Stimulated activated CD8-positive, alpha-beta memory T cell treated with anti-CD3 and anti-CD28 coated beads, Interleukin-15, amount 100 ng/mL, for 4 hours (primary cell): ENCODE data around the gene ZNF48.
A peak's percentile ranks its signal among the peaks of the same experiment; 100 is the strongest.

Experiments
- DNase-seq, 2 donors: peaks; one replicate each; pipeline ENCODE4 v3.0.0-alpha.2; 2020; ENCODE audit warnings: low read depth in 2 of 2

The ZNF48 gene

DNA sequence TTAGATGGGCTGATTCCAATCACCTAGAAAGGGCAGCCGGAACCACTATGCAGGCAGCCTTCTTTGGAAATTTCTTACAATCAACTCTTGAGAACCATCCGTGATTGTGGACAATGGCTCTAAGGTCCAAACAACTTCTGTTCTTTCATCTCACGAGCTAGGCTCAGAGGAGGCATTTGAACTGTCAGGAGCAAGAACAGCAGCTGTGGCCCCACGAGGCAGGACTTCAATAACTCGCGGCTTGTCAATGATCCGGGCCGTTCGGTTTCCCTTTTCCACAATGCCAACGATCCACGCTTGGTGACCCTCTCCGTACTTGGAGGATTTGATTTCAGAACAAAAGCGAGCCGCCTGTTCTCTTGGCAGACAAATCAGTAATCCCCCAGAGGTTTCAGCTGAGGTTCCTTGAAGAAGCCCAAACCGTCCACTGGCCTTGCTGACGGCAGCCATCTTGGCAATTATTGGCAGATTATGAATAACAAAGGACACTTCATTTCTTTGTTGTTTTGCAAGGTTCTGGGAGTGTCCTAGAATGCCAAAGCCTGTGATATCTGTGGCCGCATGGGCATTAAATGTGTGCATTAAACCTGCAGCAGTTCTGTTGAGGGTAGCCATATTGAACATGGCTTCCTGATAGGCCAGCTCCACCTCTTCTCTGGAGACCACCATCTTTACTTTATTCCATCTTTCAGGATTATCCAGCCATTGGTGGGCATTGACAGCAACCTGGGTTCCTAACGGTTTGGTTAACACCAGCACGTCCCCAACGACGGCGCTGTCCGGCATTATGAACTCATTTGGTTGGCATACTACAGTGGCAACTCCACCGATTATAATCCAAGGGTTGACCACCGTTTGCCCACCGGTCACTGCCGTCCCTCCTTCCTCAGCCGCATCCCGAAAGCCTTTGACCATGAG lies 49.3 kb downstream of the ZNF48 start:
- DNase-seq, result no peak

DNA sequence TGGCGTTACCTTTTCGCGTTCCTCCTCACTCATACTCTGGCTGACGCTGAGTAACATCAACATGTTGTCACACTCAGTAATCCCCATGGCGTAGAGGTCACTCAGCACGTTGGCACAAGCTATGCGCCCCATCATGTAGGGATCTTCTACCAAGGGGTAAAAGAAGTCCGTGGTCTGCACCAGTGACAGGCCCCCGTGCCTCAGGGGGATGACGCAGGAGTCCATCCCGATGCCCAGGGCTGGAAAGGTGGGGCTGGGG lies 49.9 kb downstream of the ZNF48 start:
- DNase-seq, result no peak

DNA sequence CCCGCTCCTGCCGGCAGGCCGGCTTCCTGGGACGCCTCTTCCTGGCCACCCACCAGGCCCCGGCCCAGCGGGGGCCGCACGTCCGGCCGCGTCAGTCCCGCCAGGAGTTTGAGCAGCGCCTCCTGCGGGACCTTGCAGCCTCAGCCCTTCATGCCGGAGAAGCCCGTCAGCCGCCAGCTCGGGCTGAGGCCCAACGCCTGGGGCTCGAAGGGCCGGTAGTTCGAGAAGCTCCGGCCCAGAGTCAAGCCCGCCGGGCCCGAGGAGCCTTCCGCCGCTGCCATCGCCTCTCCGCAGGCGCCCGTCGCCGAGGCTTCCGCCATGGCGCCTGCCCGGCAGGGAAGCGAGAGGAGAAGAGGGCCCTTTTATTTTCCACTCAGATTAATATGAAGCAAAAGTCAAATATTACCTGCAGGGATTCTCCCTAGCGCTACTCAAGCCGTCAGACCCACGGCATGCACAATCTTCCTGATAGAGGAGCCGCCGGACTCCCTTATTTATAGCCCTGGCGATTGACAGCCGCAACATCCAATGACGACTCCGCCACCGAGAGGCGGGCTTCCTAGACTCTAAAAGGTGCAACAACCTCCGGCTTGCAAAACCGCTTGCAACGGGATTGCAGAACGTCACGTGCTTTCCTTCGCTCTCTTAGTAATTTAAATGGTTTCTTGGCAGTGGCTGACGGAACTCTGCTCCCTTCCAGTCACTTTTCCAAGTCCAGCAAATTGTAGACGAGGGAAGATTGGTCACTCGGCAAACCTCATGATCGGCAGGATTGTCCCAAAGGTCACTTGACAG lies 50.4 kb downstream of the ZNF48 start, which contains the start of gene SEPHS2:
TSS of gene SEPHS2 (minus strand) at position 467 of the 795 bp plus-strand sequence. CDS start at position 320, 147 bp downstream.
- peak; percentile 87 to 96 for DNase-seq

DNA sequence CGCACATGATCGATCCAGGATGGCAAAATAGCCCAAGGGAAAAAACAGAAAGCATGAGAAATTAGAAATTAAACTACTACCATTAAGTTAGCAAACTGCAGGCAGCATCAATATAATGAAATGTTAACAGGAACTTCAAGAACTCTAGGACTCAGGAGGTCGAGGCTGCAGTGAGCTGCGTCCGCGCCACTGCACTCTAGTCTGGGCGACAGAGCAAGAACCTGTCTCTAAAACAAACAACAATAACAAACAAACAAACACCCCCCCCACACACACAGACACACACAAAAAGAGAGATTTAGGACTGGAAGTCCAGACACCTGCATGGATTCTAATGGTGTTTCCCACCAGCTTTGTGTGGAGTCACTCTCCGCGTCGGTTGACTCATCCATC lies 51.0 kb downstream of the ZNF48 start:
- DNase-seq, result no peak

DNA sequence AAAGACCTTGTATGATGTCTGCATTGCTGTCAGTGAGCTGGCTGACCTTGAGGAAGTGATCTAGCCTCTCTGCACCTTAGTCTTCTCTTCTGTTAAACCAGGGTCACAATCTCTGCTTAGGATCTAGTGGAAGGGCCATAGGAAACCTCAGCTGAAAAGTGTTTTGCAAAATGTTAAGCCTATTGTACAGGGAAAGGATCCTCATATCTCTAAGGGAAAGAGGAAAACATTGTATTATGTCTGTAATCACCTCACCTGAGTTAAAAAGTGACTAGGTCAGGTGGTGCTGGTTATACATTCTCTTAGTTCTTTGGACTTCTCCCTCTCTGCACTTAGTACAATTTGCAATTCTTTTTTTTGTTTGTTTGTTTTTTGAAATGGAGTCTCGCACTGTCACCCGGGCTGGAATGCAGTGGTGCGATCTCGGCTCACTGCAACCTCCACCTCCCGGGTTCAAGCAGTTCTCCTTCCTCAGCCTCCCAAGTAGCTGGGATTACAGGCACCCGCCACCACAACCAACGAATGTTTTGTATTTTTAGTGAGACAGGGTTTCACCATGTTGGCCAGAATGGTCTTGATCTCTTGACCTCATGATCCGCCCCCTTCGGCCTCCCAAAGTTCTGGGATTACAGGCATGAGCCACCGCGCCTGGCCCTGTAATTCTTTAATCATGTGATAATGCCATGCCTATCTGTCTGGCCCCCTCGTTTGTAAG lies 52.4 kb downstream of the ZNF48 start:
- no peak for DNase-seq

DNA sequence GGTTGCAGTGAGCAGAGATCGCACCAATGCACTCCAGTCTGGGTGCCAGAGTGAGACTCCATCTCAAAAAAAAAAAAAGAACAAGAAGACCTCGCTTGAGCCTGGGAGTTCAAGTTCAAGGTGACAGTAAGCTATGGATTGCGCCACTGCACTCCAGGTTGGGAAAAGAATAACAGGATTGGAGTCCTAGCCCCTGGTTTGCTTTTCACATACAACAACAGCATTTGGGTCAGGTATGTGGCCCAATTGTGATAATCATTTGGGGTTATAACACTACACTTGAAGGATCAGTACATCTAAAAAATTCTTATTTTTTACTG lies 53.9 kb downstream of the ZNF48 start:
- no peak for DNase-seq
